ENCODE results near the gene CUL7.
"Not testable (repeated sequence)": the region's sequence is repeated elsewhere in the genome, so short reads cannot be mapped to it uniquely, and the experiment has no call there.

The CUL7 gene

DNA sequence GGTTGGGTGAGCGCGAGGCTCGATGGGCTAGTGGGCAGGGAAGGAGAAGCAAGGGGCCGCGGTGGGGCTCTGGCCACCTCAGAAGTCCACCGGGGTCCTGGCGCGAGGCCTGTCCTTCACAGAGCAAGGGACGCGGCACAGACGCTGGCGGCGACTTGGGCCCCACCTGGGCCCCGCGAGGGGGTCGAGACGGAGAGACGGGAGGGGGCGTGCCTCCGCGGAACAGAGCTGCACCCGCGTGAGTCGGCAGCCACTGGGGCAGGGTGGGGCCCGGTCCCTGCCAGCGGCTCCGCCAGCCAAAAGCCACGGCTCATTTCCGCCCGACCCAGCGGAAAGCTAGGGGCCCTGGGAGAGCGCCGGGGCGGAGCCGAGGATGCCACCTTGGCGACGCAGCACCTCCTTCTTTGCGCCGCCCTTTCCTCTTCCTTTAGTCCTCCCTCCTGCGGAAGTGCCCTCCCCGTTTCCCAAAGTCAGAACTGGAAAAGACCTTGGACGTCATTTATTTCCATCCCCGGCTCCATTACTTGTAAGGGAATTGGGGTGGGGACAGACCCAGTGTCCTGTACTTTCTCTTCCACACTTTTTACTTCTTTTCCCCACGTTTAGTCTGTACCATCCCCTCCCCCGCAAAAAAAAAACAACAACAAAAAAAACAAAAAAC lies at the start of gene CUL7:
CUL7 (minus strand) TSS at position 307 of the 661 bp plus-strand sequence. CDS start 1,063 bp downstream, outside the sequence.
- peak; percentile 84 for DNase-seq (ENCODE audit: low read depth)

DNA sequence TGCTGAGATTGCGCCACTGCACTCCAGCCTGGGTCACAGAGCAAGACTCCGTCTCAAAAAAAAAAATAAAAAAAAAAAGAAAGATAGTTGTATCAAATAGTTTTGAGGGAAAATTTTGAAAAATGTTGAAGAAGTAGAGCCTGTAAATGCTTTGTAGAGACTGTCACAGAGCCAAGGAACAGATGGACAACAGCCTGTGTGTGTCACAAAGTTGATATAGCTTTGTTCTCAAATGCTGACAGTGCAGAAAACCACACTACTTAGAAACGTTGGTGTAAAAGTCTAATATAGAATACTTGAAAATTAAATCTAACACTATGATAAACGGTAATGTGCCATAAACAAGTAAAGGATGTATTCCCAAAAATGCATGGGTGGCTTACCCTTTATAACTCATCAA lies 47.8 kb upstream of the CUL7 start:
- DNase-seq (ENCODE audit: low read depth), result no peak

DNA sequence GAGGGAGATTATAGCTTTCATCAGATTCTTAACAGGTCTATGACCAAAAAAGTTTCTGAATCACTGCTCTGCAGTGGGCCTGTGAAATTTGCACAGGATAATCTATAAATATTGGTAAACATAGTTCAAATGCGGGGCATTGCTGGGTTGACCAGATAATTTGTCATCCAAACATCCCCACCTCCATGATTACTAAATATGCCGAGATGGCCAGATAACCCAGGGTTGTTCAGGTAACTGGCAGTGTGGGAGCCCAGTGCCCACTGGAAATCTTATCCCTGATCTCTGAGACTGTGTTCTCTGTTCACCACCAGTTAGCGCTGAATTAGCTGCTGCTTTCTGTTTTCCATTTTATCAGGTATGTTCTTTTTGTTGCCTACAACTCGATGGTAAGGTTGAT lies 43.9 kb upstream of the CUL7 start:
- no peak for DNase-seq (ENCODE audit: low read depth)

DNA sequence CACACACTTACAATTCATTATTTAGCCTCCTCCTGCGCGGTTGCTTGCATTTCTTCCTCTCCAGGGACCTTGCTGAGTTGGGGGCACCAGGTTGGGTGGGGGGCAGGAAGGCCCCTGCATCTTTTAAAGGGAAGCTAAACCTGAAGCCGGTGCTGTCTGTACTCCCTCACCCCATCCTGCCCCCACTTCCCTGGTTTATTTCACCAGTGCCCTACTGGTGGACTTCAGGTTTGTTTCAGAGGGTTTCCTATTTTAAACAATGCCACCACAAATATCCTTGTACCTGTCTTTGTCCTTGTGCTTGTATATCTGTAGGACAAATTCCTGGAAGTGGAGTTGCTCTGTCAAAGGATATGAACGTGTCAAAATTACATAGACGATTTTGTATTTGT lies 43.4 kb upstream of the CUL7 start:
- DNase-seq (ENCODE audit: low read depth), result no peak

DNA sequence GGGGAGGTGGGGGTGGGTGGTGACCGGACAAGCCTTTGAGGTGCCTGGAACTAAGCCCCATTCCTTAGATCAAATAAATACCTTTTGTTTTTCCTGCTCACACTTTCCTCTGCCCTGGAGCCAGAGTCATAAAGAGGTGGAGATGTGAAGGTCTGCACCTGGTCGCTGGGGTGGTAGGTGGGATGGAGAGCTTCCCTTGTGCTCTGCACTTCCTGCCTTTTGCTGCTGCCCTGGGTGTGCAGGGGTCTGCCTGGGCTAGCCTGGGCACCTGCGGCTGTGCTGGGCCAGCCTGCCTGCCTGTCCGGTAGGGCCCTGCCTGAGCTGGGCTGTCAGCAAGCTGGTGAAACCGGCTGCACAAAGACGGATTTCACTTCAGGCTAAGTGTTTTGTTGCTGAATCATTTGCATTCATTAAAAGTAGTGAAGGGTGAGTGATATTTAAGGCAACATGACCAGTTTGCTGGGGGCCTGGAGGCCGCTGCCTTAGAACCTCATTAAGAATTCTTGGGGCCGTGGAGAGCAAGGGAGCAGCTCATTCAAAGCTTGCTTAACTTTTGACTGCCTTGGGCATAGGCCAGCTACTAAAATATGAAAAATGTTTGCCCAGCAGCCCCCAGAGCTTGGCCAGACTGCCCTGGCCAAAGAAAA lies 42.9 kb upstream of the CUL7 start:
- no peak for DNase-seq (ENCODE audit: low read depth)

DNA sequence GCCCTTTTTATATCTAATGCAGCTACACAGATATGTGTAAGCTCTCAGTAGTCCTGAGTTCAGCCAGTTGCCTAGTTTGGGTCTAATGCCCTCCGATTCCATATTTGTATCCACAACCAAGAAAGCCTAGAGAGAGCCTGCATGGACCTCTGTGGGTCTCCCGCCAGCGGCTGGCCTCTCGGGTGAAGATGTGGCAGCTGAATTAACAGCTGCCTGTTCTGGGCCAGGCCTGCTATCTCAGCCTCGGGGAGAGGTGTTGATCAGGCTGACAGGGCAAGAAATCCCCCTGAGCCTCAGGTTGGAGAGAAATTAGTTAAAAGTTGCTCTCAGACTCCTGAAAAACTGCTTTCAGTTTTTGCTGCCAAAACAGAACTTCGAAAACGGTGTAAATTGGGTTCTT lies 42.3 kb upstream of the CUL7 start:
- DNase-seq (ENCODE audit: low read depth), result no peak

- DNase-seq (ENCODE audit: low read depth), result no peak
Measured at GRCh38 chr6:43093436-43094289, 40.0 kb upstream of the CUL7 start.

GRCh38 chr6:43092635-43093034 lies 39.0 kb upstream of the CUL7 start:
- no peak for DNase-seq (ENCODE audit: low read depth)

DNA sequence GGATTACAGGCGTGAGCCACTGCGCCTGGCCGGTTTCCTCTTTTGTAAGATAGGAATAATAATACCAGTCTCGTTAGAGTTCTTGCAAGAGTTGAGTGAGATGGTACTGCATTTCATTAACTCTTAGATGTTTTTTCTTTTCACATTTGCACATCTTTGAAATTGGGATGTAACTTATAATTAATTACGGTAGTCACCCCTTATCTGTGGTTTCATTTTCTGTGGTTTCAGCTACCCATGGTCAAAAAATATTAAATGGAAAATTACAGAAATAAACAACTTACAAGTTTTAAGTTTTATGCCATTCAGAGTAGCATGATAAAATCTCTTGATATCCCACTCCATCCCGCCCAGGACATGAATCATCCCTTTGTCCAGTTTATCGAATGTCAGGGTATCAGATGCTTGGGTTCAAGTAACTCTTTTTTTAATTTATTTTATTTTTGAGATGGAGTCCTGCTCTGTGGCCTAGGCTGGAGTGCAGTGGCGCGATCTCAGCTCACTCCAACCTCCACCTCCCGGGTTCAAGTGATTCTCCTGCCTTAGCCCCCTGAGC lies 37.9 kb upstream of the CUL7 start:
- no peak for DNase-seq (ENCODE audit: low read depth)

DNA sequence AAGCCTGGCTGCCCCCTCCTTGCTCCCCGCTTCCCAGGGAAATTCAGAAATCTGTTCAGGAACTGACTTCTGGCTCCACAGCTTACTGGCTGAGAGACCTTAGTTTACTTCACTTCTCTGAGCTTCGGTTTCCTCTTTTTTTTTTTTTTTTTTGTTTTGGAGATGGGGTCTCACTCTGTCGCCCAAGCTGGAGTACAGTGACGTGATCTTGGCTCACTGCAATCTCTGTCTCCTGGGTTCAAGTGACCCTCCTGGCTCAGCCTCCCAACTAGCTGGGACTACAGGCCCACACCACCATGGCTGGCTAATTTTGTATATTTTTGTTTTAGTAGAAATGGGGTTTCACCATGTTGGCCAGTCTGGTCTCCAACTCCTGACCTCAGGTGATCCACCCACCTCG lies 37.4 kb upstream of the CUL7 start:
- DNase-seq (ENCODE audit: low read depth), result no peak

GRCh38 chr6:43090559-43090956 lies 36.9 kb upstream of the CUL7 start:
- no peak for DNase-seq (ENCODE audit: low read depth)

GRCh38 chr6:43089874-43090558 lies 36.4 kb upstream of the CUL7 start:
- no peak for DNase-seq (ENCODE audit: low read depth)

DNA sequence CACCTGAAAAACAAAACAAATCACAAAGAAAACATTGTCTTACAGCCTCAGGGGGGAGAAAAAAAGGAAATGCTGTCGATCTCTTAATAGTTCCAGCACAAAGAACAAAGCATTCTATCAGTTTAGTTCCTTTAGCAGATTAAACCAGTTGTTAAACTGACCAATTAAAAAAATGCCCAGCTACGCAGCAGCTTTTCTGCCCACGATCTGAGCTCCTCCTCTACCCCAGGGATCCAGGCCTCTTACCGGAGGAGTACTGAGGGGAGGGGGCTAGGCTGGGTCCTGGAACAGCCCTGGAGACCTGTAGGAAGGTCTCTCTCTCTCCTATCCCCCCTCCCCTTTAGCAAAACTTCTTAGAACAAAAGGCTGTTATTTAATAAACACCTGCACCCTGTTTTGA lies 35.8 kb upstream of the CUL7 start:
- DNase-seq (ENCODE audit: low read depth), result no peak

- no peak for DNase-seq (ENCODE audit: low read depth)
Measured at GRCh38 chr6:43088654-43089056, 35.0 kb upstream of the CUL7 start.

DNA sequence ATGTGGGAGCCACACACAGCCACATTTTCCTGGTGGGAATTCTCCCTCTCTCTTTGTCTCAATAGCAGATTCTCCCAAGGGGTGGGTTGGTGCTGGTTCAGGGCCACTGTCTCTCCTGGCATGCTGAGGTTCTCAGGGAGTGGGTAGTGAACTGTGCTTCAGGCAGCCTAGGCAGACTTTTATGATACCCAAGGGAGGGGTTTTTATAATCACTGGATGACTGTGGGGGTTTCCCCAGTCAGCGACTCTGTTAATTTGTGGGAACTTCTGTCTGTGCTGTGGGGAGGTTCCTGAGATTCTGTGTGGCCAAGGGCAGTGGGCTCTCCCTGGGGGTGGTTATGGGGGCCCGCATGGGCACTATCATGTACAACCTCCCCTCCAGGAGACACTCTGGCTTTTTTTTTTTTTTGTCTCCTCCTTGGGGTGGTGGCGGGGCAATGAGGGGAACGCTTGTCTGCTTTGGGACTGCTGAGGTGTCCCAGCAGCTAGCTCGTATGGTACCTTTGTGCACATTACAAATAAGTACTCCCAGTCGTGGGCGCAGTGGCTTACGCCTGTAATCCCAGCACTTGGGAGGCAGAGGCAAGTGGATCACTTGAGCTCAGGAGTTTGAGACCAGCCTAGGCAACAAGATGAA lies 32.5 kb upstream of the CUL7 start:
- DNase-seq (ENCODE audit: low read depth), result no peak

- no peak for DNase-seq (ENCODE audit: low read depth)
Measured at GRCh38 chr6:43082806-43083655, 29.4 kb upstream of the CUL7 start.

- DNase-seq (ENCODE audit: low read depth), result not testable (repeated sequence)
Measured at GRCh38 chr6:43081922-43082321, 28.3 kb upstream of the CUL7 start.

DNA sequence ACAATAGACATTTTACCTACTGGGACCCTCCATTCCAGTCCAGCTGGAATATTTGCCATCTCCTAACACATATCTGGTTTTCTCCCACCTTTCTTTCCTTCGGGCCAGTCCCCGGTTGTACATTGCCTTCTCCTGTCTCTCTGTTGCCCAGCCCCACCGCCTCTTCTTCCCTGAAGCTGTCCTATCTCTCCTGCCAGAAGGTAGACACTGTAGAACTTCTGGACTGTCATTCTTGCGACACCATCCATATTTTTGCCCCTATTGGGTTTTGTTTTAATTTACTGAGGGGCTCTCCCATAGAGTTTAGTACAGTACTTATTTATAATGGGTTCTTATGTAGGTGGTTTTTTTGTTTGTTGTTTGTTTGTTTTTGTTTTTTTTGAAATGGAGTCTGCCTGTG lies 27.4 kb upstream of the CUL7 start:
- DNase-seq (ENCODE audit: low read depth), result no peak

GRCh38 chr6:43078691-43079090 lies 25.0 kb upstream of the CUL7 start:
- DNase-seq (ENCODE audit: low read depth), result no peak

DNA sequence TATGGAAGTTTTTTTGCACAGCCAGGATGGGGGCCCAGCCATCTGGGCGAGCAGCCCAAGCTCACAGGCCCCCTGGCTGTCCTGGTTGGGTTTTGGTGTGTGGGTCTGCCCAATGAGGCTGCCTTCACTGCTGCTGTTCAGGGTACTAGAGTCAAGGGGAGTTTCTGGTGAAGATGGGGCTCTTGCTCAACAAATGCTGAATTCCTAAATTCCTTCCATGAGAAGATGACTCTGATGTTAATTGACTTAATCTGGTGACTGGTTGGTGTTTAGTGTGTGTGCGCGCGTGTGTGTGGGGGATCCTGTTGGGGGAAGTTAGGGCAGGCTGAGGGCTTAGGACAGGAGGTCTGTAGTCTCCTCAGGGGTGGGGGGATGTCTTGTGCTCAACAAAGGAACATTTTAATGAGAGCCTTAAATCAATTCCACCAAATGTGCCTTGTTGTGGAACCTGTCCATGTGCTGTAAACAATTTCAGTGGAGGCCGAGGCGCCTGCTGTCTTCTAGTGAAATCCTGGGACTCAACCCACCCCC lies 24.4 kb upstream of the CUL7 start:
- no peak for DNase-seq (ENCODE audit: low read depth)
